HCT116 (cell line): ENCODE results near the gene HOTAIR. TPM values are rescaled to one million over a fixed set of nuclear protein-coding genes. Genes with fewer than 3 reads are reported as not detected.

Experiments
- ATAC-seq: fragments of 200-7000 bp; cut with Tn5 transposase; 2 replicates; pipeline ENCODE4 v1.9.1; 2020; ENCODE audit warnings: mild to moderate bottlenecking, moderate library complexity
- BruUV-seq: library from RNA; stranded (reverse); fragments of 400-500 nt; replicated peaks from 2 replicates; lab custom pipeline; 2021; lab: Mats Ljungman, UMichigan
- CTCF ChIA-PET: fragments of 300-600 bp; sonication (Branson Sonifier 250); formaldehyde crosslinking; loops from one replicate; lab custom pipeline; 2021; ENCODE audit warnings: antibody characterized with exemption; lab: Charles Lee
- POLR2A ChIA-PET: fragments of 300-600, 350-600 bp; sonication (Branson Sonifier 250); formaldehyde crosslinking; loops from one replicate; lab custom pipeline; 2021; ENCODE audit warnings: antibody characterized with exemption; lab: Charles Lee
- RAD21 ChIA-PET, 2 experiments: fragments of 300-600 bp; sonication (Branson Sonifier 250); formaldehyde crosslinking; loops; one replicate each; lab custom pipeline; 2023; ENCODE audit warnings: low total read pairs in 2 of 2; ENCODE audit not compliant: uncharacterized antibody in 2 of 2, unreplicated experiment in 2 of 2, low non-redundant PET in 1 of 2; lab: Charles Lee
- DNase-seq: peaks from one replicate; pipeline ENCODE4 v3.0.0-alpha.2; 2010; ENCODE audit warnings: low read depth, low spot score
- H2AFZ ChIP-seq: fragments of 200-600 bp; shearing (Covaris generic), sonication (generic); 2 replicates; pipeline ENCODE4 v1.6.1; 2017; ENCODE audit warnings: low read depth, mixed run types, mixed read lengths, antibody characterized with exemption, low read length; ENCODE audit not compliant: poor library complexity, severe bottlenecking
- H3K27ac ChIP-seq: 2 replicates; pipeline ENCODE4 v1.5.1; 2012; ENCODE audit warnings: low read depth, low read length
- H3K27me3 ChIP-seq: fragments of 200-600 bp; sonication (generic); 2 replicates; pipeline ENCODE4 v1.6.1; 2016; ENCODE audit warnings: mixed run types, low read length, mixed read lengths; ENCODE audit not compliant: insufficient read depth
- H3K36me3 ChIP-seq, 2 experiments: fragments of 200-500 bp in 1 of 2; fragments of 200-600 bp in 1 of 2; sonication (Bioruptor generic) in 1 of 2; sonication (generic) in 1 of 2; 2 replicates each; pipeline versions ENCODE4 v1.5.1 to v1.6.1; 2014 to 2016; ENCODE audit warnings: low read length in 2 of 2, inconsistent platforms in 1 of 2, mixed read lengths in 1 of 2, mixed run types in 1 of 2; ENCODE audit not compliant: insufficient read depth in 2 of 2, control insufficient read depth in 1 of 2
- H3K4me1 ChIP-seq, 2 experiments: fragments of 200-600 bp in 1 of 2; sonication (generic) in 1 of 2; 2 replicates each; pipeline versions ENCODE4 v1.5.1 to v1.6.1; 2012 to 2017; ENCODE audit warnings: low read length in 2 of 2, inconsistent platforms in 1 of 2, mild to moderate bottlenecking in 1 of 2, mixed read lengths in 1 of 2, mixed run types in 1 of 2, moderate library complexity in 1 of 2; ENCODE audit not compliant: insufficient read depth in 2 of 2, control insufficient read depth in 1 of 2
- H3K4me2 ChIP-seq: fragments of 200-600 bp; sonication (generic); 2 replicates; pipeline ENCODE4 v1.6.1; 2017; ENCODE audit warnings: mixed run types, low read length, mixed read lengths
- H3K4me3 ChIP-seq, 2 experiments: fragments of 200-600 bp in 1 of 2; sonication (generic) in 1 of 2; replicated peaks in 1 of 2; 2 replicates each; pipeline ENCODE4 v1.5.1; 2011 to 2016; ENCODE audit warnings: low read length in 2 of 2, control low read depth in 1 of 2, low read depth in 1 of 2, mild to moderate bottlenecking in 1 of 2, mixed read lengths in 1 of 2, mixed run types in 1 of 2
- H3K79me2 ChIP-seq: fragments of 200-600 bp; sonication (generic); 2 replicates; pipeline ENCODE4 v1.6.1; 2017; ENCODE audit warnings: mild to moderate bottlenecking, mixed run types, low read length, moderate library complexity, mixed read lengths; ENCODE audit not compliant: insufficient read depth
- H3K9ac ChIP-seq: fragments of 200-600 bp; sonication (generic); 2 replicates; pipeline ENCODE4 v1.6.1; 2016; ENCODE audit warnings: low read length, mixed read lengths
- H3K9me2 ChIP-seq: fragments of 200-600 bp; sonication (generic), shearing (Covaris generic); 2 replicates; pipeline ENCODE4 v1.6.1; 2017; ENCODE audit warnings: mixed run types, mild to moderate bottlenecking, moderate library complexity; ENCODE audit not compliant: insufficient read depth
- H3K9me3 ChIP-seq, 2 experiments: fragments of 200-500 bp in 1 of 2; fragments of 200-600 bp in 1 of 2; sonication (Bioruptor generic) in 1 of 2; sonication (generic) in 1 of 2; 2 replicates each; pipeline ENCODE4 v1.6.1; 2014 to 2017; ENCODE audit warnings: low read length in 2 of 2, mixed read lengths in 2 of 2, inconsistent platforms in 1 of 2, low read depth in 1 of 2, mild to moderate bottlenecking in 1 of 2, mixed run types in 1 of 2, moderate library complexity in 1 of 2; ENCODE audit not compliant: control insufficient read depth in 1 of 2, insufficient read depth in 1 of 2
- H4K20me1 ChIP-seq: fragments of 200-600 bp; sonication (generic), shearing (Covaris generic); 2 replicates; pipeline ENCODE4 v1.6.1; 2017; ENCODE audit warnings: mixed run types, mild to moderate bottlenecking, moderate library complexity; ENCODE audit not compliant: insufficient read depth
- CTCF ChIP-seq, 3 experiments: fragments of 200-600 bp in 1 of 3; sonication (generic) in 1 of 3; IDR thresholded peaks in 2 of 3; conservative IDR thresholded peaks in 1 of 3; 2 replicates each; pipeline ENCODE4 v1.5.1; 2012 to 2017; ENCODE audit warnings: low read depth in 2 of 3, low read length in 2 of 3, antibody characterized with exemption in 1 of 3, borderline replicate concordance in 1 of 3, control low read depth in 1 of 3, mild to moderate bottlenecking in 1 of 3, mixed read lengths in 1 of 3, mixed run types in 1 of 3, moderate library complexity in 1 of 3; ENCODE audit not compliant: insufficient read depth in 1 of 3
- EZH2 ChIP-seq: fragments of 200-600 bp; sonication (generic); IDR thresholded peaks from 2 replicates; pipeline ENCODE4 v1.6.1; 2017; ENCODE audit warnings: antibody characterized with exemption, mixed run types
- MAX ChIP-seq: IDR thresholded peaks from 2 replicates; pipeline ENCODE4 v1.6.1; 2012
- RAD21 ChIP-seq: IDR thresholded peaks from 2 replicates; pipeline ENCODE4 v1.6.1; 2012; ENCODE audit warnings: low read depth, mild to moderate bottlenecking
- SIN3A ChIP-seq: IDR thresholded peaks from 2 replicates; pipeline ENCODE4 v1.6.1; 2012; ENCODE audit warnings: low read depth
- intact Hi-C: fragments of 100-400 bp; cut with micrococcal nuclease; formaldehyde crosslinking; loops from 2 replicates; pipeline ENCODE4 v1.10.0; 2022
- total RNA-seq: library from RNA; stranded (reverse); gene quantifications from one replicate; pipeline ENCODE4 v1.2.1, GENCODE V29; 2021; ENCODE audit not compliant: unreplicated experiment
- TF ChIP-seq, protein P1 (sequence below): IDR thresholded peaks from 2 replicates; pipeline ENCODE4 v1.6.1; 2012

HOTAIR gene
- total RNA-seq, 1 experiment from 2014 or later = 0.25 TPM

GRCh38 chr12:53950437-53950773 is 24.3 kb downstream of the HOTAIR start:
- DNase-seq (no peak), ATAC-seq (no peak)
- Histone ChIP-seq H3K27ac (no peak overlapping the region), H3K9me2 (no peaks in the 10 kb centered on the region), H3K79me2 (no peaks in the 10 kb centered on the region), H3K4me3 (no peak overlapping the region), H3K4me1 (peaks cover 12 to 15% of the 10 kb centered on the region in 2 experiments), H3K36me3 (no peaks in the 10 kb centered on the region), H3K4me2 (no peak overlapping the region), H4K20me1 (no peaks in the 10 kb centered on the region), H2AFZ (no peak overlapping the region), H3K9me3 (no peaks in the 10 kb centered on the region), H3K9ac (no peak overlapping the region), H3K27me3 (no peaks in the 10 kb centered on the region)
- POLR2A ChIA-PET = no interaction called here
- RAD21 ChIA-PET = no interaction called here
- no peak for TF ChIP-seq EZH2
- no peak for TF ChIP-seq SIN3A
- no peak for TF ChIP-seq MAX
- peak in 1 of 3 experiments; percentile 22; a peak in 2 of 6 replicates for TF ChIP-seq CTCF (IDR thresholded peaks at IDR 0.05 in 2 of 3, conservative IDR thresholded peaks at IDR 0.05 in 1 of 3; ENCODE audit: borderline replicate concordance in 1 of 3, insufficient read depth in 1 of 3, low read depth in 2 of 3, low read length in 2 of 3)
- TF ChIP-seq, protein P1, sequence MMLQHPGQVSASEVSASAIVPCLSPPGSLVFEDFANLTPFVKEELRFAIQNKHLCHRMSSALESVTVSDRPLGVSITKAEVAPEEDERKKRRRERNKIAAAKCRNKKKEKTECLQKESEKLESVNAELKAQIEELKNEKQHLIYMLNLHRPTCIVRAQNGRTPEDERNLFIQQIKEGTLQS = no peak
- TF ChIP-seq RAD21 = peak; percentile 34; the same call in 1 of the 2 replicates
- CTCF ChIA-PET = interaction anchor here (0.8 kb wide), 1 partner anchor 157 kb away, joined by 3 read pairs; no protein-coding TSS in a partner anchor
- BruUV-seq = no TSS peak
- intact Hi-C loops = loop anchor here (1.0 kb wide), 1 partner anchor 157 kb away; no protein-coding TSS in a partner anchor
